PFSK-1 (cell line): ENCODE results near the gene GEMIN5.

Experiments used
- SIN3A ChIP-seq: IDR thresholded peaks from 2 replicates; pipeline ENCODE4 v1.6.1; 2012; ENCODE audit warnings: mild to moderate bottlenecking, low read length, moderate library complexity, borderline replicate concordance; ENCODE audit not compliant: insufficient read depth
- TAF1 ChIP-seq: IDR thresholded peaks from 2 replicates; pipeline ENCODE4 v1.6.1; 2012; ENCODE audit warnings: low read length, control low read depth, borderline replicate concordance; ENCODE audit not compliant: insufficient read depth

DNA sequence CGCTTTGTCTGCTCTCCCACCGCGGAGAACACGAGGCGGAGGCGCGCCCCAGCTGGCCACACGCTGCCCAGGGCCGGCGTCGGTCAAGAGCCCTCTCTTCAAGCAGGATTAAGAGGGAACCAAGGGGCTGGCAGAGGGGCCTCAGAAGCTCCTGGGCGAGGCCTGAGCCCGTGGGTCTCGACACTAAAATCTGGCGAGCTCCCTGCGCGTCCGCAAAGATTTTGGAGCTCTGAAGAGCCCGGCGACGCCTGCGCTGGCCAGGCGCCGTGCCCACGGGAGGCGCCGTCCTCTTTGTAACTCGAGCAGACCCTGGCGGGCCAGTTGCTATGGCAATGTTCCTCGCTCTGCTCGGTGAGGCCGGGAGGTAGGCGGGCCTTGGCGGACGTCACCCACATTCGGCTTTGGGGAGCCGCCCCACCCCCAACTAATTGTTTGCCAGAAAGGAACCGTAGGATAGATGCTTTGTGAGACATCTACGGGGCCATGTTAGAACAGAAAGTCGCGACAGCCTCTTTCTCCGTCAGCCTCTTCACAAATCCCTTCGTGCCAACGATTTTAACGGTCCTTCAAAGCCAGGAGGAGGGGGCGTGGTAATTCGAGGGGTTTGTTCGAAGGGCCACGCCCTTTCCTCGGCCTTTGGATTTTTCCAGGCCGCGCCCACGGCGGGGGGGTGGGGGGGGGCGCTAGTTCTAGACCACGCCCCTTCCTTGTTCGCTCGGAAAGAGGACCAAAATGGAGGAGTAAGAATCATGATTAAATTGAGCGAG is 80.3 kb downstream of the GEMIN5 start:
- TF ChIP-seq SIN3A (peak; percentile 74; the same call in 1 of the 2 replicates), TAF1 (peak; percentile 31; the same call in 1 of the 2 replicates)
